ENCODE measurements around the gene ACTN4. TPM values are rescaled to one million over a fixed set of nuclear protein-coding genes. Genes with fewer than 3 reads are reported as not detected.

ACTN4 gene
- total and polyA plus RNA-seq, 2 experiments from 2014 or later = 68.9 to 427 TPM

DNA sequence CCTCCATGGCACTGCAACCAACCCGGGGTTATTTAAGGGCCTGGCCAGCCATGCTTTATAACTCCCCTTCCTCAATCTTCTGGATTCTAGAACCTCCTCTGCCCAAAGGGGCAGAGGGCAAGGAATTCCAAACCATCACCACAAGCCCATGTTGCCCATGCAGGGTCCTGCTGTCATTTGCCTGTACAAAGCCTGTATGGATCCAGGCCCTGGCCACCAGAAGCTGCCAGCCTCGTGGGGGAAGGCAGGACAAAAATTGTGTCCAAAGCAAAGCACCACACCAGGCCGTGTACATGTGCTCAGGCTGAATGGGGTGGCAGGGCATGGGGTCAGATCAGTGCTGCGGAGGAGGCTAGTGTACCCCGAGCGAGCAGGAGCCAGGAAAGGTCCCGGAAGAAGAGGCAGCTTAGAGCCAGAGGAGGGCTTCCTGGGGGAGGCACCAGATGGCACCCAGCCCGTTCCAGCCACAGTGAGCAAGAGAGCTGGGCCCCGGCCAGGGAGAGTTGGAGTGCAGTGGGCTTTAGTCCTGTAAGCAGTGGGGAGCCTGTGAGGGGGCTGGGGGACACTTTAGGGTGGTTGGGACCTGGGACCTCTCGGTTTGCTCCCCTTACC, 61.1 kb downstream of the ACTN4 start:
- ATAC-seq = no peak
- Mint-ChIP-seq H3K4me1 (no peaks in the 10 kb centered on the region), H3K27me3 (ENCODE audit: insufficient read depth, low read depth, poor library complexity) (peaks cover 17% of the 10 kb centered on the region), H3K27ac (no peak overlapping the region), H3K36me3 (ENCODE audit: low read depth) (peaks cover 82% of the 10 kb centered on the region), H3K4me3 (no peak overlapping the region), H3K9me3 (no peaks in the 10 kb centered on the region; the same call in 2 of the 3 replicates)
- Histone ChIP-seq H3K27me3 (ENCODE audit: insufficient read depth) (no peaks in the 10 kb centered on the region), H3K36me3 (ENCODE audit: insufficient read depth) (peaks cover 26% of the 10 kb centered on the region; the same call in 1 of the 2 replicates), H4K20me1 (replicated peaks; ENCODE audit: insufficient read depth) (no peaks in the 10 kb centered on the region; the same call in 1 of the 2 replicates), H3K9me2 (ENCODE audit: insufficient read depth) (no peaks in the 10 kb centered on the region), H3F3A (replicated peaks; ENCODE audit: low read depth) (0 out of 2 replicates have a peak, but pooled peaks cover 9% of the 10 kb centered on the region), H3K79me2 (replicated peaks; ENCODE audit: insufficient read depth) (peaks cover 6% of the 10 kb centered on the region; the same call in 1 of the 2 replicates), H3K4me3 (no peak overlapping the region), H3K4me2 (no peak overlapping the region), H2AFZ (no peak overlapping the region), H3K27ac (ENCODE audit: low read depth) (no peak overlapping the region), H3K4me1 (ENCODE audit: insufficient read depth) (no peaks in the 10 kb centered on the region)
- DNase-seq (ENCODE audit: low spot score) = no peak
- TF ChIP-seq NANOG (IDR thresholded peaks at IDR 0.05; ENCODE audit: borderline replicate concordance) = no peak

DNA sequence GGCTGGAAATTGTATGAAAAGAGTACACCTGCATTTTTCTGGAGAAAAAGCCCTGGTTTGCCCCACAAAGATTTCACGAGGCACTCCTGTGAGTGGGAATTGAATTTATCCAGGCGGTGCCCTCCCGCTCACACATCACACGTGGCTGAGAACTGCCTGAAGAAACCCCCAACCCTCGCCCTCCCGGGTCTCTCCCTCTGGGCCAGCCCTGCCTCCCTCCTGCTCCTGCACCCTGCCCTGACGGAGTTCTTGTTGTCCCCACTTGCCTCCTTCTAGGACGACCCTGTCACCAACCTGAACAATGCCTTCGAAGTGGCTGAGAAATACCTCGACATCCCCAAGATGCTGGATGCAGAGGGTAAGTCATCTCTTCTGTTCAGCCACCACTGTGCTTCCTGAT, 61.7 kb downstream of the ACTN4 start:
- H3K4me3 Mint-ChIP-seq = no peak overlapping the region
- DNase-seq (ENCODE audit: low spot score) (no peak), ATAC-seq (no peak)
- TF ChIP-seq ZNF331 (CRISPR knock-in tag; IDR thresholded peaks at IDR 0.05; ENCODE audit: low read depth) = no peak
- TF ChIP-seq STAT1 (IDR thresholded peaks at IDR 0.05; ENCODE audit: unreplicated experiment) = no peak
- TF ChIP-seq, protein P1, sequence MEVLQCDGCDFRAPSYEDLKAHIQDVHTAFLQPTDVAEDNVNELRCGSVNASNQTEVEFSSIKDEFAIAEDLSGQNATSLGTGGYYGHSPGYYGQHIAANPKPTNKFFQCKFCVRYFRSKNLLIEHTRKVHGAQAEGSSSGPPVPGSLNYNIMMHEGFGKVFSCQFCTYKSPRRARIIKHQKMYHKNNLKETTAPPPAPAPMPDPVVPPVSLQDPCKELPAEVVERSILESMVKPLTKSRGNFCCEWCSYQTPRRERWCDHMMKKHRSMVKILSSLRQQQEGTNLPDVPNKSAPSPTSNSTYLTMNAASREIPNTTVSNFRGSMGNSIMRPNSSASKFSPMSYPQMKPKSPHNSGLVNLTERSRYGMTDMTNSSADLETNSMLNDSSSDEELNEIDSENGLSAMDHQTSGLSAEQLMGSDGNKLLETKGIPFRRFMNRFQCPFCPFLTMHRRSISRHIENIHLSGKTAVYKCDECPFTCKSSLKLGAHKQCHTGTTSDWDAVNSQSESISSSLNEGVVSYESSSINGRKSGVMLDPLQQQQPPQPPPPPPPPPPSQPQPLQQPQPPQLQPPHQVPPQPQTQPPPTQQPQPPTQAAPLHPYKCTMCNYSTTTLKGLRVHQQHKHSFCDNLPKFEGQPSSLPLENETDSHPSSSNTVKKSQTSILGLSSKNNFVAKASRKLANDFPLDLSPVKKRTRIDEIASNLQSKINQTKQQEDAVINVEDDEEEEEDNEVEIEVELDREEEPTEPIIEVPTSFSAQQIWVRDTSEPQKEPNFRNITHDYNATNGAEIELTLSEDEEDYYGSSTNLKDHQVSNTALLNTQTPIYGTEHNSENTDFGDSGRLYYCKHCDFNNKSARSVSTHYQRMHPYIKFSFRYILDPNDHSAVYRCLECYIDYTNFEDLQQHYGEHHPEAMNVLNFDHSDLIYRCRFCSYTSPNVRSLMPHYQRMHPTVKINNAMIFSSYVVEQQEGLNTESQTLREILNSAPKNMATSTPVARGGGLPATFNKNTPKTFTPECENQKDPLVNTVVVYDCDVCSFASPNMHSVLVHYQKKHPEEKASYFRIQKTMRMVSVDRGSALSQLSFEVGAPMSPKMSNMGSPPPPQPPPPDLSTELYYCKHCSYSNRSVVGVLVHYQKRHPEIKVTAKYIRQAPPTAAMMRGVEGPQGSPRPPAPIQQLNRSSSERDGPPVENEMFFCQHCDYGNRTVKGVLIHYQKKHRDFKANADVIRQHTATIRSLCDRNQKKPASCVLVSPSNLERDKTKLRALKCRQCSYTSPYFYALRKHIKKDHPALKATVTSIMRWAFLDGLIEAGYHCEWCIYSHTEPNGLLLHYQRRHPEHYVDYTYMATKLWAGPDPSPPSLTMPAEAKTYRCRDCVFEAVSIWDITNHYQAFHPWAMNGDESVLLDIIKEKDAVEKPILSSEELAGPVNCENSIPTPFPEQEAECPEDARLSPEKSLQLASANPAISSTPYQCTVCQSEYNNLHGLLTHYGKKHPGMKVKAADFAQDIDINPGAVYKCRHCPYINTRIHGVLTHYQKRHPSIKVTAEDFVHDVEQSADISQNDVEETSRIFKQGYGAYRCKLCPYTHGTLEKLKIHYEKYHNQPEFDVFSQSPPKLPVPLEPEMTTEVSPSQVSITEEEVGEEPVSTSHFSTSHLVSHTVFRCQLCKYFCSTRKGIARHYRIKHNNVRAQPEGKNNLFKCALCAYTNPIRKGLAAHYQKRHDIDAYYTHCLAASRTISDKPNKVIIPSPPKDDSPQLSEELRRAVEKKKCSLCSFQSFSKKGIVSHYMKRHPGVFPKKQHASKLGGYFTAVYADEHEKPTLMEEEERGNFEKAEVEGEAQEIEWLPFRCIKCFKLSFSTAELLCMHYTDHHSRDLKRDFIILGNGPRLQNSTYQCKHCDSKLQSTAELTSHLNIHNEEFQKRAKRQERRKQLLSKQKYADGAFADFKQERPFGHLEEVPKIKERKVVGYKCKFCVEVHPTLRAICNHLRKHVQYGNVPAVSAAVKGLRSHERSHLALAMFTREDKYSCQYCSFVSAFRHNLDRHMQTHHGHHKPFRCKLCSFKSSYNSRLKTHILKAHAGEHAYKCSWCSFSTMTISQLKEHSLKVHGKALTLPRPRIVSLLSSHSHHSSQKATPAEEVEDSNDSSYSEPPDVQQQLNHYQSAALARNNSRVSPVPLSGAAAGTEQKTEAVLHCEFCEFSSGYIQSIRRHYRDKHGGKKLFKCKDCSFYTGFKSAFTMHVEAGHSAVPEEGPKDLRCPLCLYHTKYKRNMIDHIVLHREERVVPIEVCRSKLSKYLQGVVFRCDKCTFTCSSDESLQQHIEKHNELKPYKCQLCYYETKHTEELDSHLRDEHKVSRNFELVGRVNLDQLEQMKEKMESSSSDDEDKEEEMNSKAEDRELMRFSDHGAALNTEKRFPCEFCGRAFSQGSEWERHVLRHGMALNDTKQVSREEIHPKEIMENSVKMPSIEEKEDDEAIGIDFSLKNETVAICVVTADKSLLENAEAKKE (CRISPR knock-in tag; IDR thresholded peaks at IDR 0.05) = no peak
- no peak for TF ChIP-seq POLR2AphosphoS5 (IDR thresholded peaks at IDR 0.05; ENCODE audit: low read depth)
- TF ChIP-seq, protein P2, sequence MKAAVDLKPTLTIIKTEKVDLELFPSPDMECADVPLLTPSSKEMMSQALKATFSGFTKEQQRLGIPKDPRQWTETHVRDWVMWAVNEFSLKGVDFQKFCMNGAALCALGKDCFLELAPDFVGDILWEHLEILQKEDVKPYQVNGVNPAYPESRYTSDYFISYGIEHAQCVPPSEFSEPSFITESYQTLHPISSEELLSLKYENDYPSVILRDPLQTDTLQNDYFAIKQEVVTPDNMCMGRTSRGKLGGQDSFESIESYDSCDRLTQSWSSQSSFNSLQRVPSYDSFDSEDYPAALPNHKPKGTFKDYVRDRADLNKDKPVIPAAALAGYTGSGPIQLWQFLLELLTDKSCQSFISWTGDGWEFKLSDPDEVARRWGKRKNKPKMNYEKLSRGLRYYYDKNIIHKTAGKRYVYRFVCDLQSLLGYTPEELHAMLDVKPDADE (IDR thresholded peaks at IDR 0.05) = no peak
- TF ChIP-seq CREB1 (CRISPR knock-in tag; IDR thresholded peaks at IDR 0.05; ENCODE audit: low read depth) = no peak
- no peak for TF ChIP-seq NANOG (IDR thresholded peaks at IDR 0.05; ENCODE audit: borderline replicate concordance)
- Histone ChIP-seq H2AFZ (no peak overlapping the region), H3K9me2 (ENCODE audit: insufficient read depth) (no peaks in the 10 kb centered on the region), H3K4me3 (no peak overlapping the region), H3K36me3 (ENCODE audit: insufficient read depth) (peaks cover 26% of the 10 kb centered on the region; the same call in 1 of the 2 replicates), H3K4me1 (ENCODE audit: insufficient read depth) (no peaks in the 10 kb centered on the region), H3K27me3 (ENCODE audit: insufficient read depth) (no peaks in the 10 kb centered on the region), H3K79me2 (replicated peaks; ENCODE audit: insufficient read depth) (peaks cover 6% of the 10 kb centered on the region; the same call in 1 of the 2 replicates), H3K4me2 (no peak overlapping the region), H3K27ac (ENCODE audit: low read depth) (0 out of 2 replicates have a peak overlapping the region, but pooled peaks have one; percentile 45), H4K20me1 (replicated peaks; ENCODE audit: insufficient read depth) (no peaks in the 10 kb centered on the region; the same call in 1 of the 2 replicates), H3F3A (replicated peaks; ENCODE audit: low read depth) (0 out of 2 replicates have a peak, but pooled peaks cover 9% of the 10 kb centered on the region)
- H3K27me3 Mint-ChIP-seq (ENCODE audit: insufficient read depth, low read depth, poor library complexity) = peaks cover 17% of the 10 kb centered on the region
- H3K9me3 Mint-ChIP-seq = no peaks in the 10 kb centered on the region; the same call in 2 of the 3 replicates
- H3K36me3 Mint-ChIP-seq (ENCODE audit: low read depth) = peaks cover 81% of the 10 kb centered on the region
- no peaks in the 10 kb centered on the region for H3K4me1 Mint-ChIP-seq
- H3K27ac Mint-ChIP-seq = no peak overlapping the region

Data from GM23338 (cell line).